CD4-positive, alpha-beta T cell treated with Interleukin-1 beta for 1 hour (primary cell): ENCODE results near the gene ZC4H2.
"Not testable (repeated sequence)": the region's sequence is repeated elsewhere in the genome, so short reads cannot be mapped to it uniquely, and the experiment has no call there.

Source experiments
- DNase-seq, 2 donors: peaks; one replicate each; pipeline ENCODE4 v3.0.0-alpha.2; 2020 to 2022

Gene ZC4H2

GRCh38 chrX:64975989-64976672, at the start of gene ZC4H2:
ZC4H2 (minus strand) TSS chrX:64976450; CDS start chrX:64976377, 73 bp downstream.
- DNase-seq: peak; percentile 76 to 78

GRCh38 chrX:65017451-65017850, 41.2 kb upstream of the ZC4H2 start:
- no peak for DNase-seq

GRCh38 chrX:65014230-65014629, 38.0 kb upstream of the ZC4H2 start:
- no peak for DNase-seq

- no peak for DNase-seq
Measured at GRCh38 chrX:65009459-65009858, 33.2 kb upstream of the ZC4H2 start.

- not testable (repeated sequence) for DNase-seq
Measured at GRCh38 chrX:65002208-65002607, 26.0 kb upstream of the ZC4H2 start.

GRCh38 chrX:64996805-64997204, 20.6 kb upstream of the ZC4H2 start:
- no peak for DNase-seq

- DNase-seq: no peak
Measured at GRCh38 chrX:64994131-64994798, 18.0 kb upstream of the ZC4H2 start.

- DNase-seq: no peak
Measured at GRCh38 chrX:64977830-64978229, 1.6 kb upstream of the ZC4H2 start.

- DNase-seq: no peak
Measured at GRCh38 chrX:64977051-64977450, 801 bp upstream of the ZC4H2 start.

- DNase-seq: no peak
Measured at GRCh38 chrX:64976673-64977040, 407 bp upstream of the ZC4H2 start.

- DNase-seq: peak in 1 of 2 donors; percentile 12
Measured at GRCh38 chrX:64975491-64975890, 759 bp downstream of the ZC4H2 start.

- no peak for DNase-seq
Measured at GRCh38 chrX:64925480-64925879, 50.8 kb downstream of the ZC4H2 start.

GRCh38 chrX:64908121-64908520, 68.1 kb downstream of the ZC4H2 start:
- no peak for DNase-seq

- peak; percentile 12 to 35 for DNase-seq
Measured at GRCh38 chrX:64894454-64895038, 81.7 kb downstream of the ZC4H2 start.

- no peak for DNase-seq
Measured at GRCh38 chrX:64885850-64886249, 90.4 kb downstream of the ZC4H2 start.

- DNase-seq: not testable (repeated sequence)
Measured at GRCh38 chrX:64878709-64879108, 97.5 kb downstream of the ZC4H2 start.

GRCh38 chrX:64867217-64867616, 109.0 kb downstream of the ZC4H2 start:
- no peak for DNase-seq
